MCF 10A (cell line): Measurements from ENCODE around the gene CERT1. TPM values are rescaled to one million over a fixed set of nuclear protein-coding genes. Genes with fewer than 3 reads are reported as not detected.

ENCODE experiments used
- BruUV-seq: library from RNA; stranded (reverse); fragments of 400-500 nt; replicated peaks from 2 replicates; lab custom pipeline; 2021; lab: Mats Ljungman, UMichigan
- CTCF ChIA-PET: fragments of 300-600 bp; sonication (Branson Sonifier 250); formaldehyde crosslinking; extraction: SDS; loops from one replicate; lab custom pipeline; 2021; ENCODE audit warnings: antibody characterized with exemption, inconsistent platforms; lab: Yijun Ruan, JAX
- POLR2A ChIA-PET: fragments of 300-600, 350-650 bp; sonication (Branson Sonifier 250); formaldehyde crosslinking; extraction: SDS; loops from one replicate; lab custom pipeline; 2020; ENCODE audit warnings: antibody characterized with exemption, inconsistent platforms; lab: Yijun Ruan, JAX
- DNase-seq: peaks from one replicate; pipeline ENCODE4 v3.0.0-alpha.2; 2018; ENCODE audit not compliant: unreplicated experiment
- H3K27ac Mint-ChIP-seq: one replicate; pipeline ENCODE4 v1.8.0; 2022; ENCODE audit warnings: mild to moderate bottlenecking, low read depth, mixed read lengths; ENCODE audit not compliant: unreplicated experiment
- H3K27me3 Mint-ChIP-seq: one replicate; pipeline ENCODE4 v1.8.0; 2022; ENCODE audit warnings: mixed read lengths; ENCODE audit not compliant: insufficient read depth, unreplicated experiment
- H3K36me3 Mint-ChIP-seq: one replicate; pipeline ENCODE4 v1.8.0; 2022; ENCODE audit warnings: mild to moderate bottlenecking, moderate library complexity, mixed read lengths; ENCODE audit not compliant: insufficient read depth, unreplicated experiment
- H3K4me1 Mint-ChIP-seq: one replicate; pipeline ENCODE4 v1.8.0; 2022; ENCODE audit warnings: mixed read lengths; ENCODE audit not compliant: insufficient read depth, unreplicated experiment
- H3K4me3 Mint-ChIP-seq: one replicate; pipeline ENCODE4 v1.8.0; 2022; ENCODE audit warnings: mild to moderate bottlenecking, moderate library complexity, mixed read lengths; ENCODE audit not compliant: unreplicated experiment
- H3K9me3 Mint-ChIP-seq: one replicate; pipeline ENCODE4 v1.8.0; 2022; ENCODE audit warnings: mixed read lengths; ENCODE audit not compliant: unreplicated experiment
- intact Hi-C: fragments of 100-400 bp; cut with micrococcal nuclease; formaldehyde crosslinking; loops from 2 replicates; pipeline ENCODE4 v1.14.1; 2022
- total RNA-seq: library from RNA; stranded (reverse); gene quantifications from 2 replicates; pipeline ENCODE4 v1.2.3, GENCODE V29; 2022
- TF ChIP-seq, protein P1 (sequence below): fragments of 200-600 bp; IDR thresholded peaks from one replicate; pipeline ENCODE4 v1.8.0; 2022; ENCODE audit warnings: antibody characterized with exemption, mild to moderate bottlenecking; ENCODE audit not compliant: unreplicated experiment

The CERT1 gene
- total RNA-seq, 1 experiment from 2014 or later: 19.6 TPM

GRCh38 chr5:75547812-75548211 lies 36.4 kb upstream of the CERT1 start:
- H3K27me3 Mint-ChIP-seq: no peaks in the 10 kb centered on the region
- BruUV-seq: no TSS peak
- no peak for DNase-seq
- H3K36me3 Mint-ChIP-seq: peaks cover 23% of the 10 kb centered on the region
- H3K9me3 Mint-ChIP-seq: no peaks in the 10 kb centered on the region
- POLR2A ChIA-PET: interaction anchor here (0.7 kb wide), 1 partner anchor 8 kb away, joined by 3 read pairs; no protein-coding TSS in a partner anchor
- CTCF ChIA-PET: interaction anchor here (1.0 kb wide), 1 partner anchor 16 kb away, joined by 4 read pairs; no protein-coding TSS in a partner anchor
- H3K27ac Mint-ChIP-seq: no peak overlapping the region
- H3K4me1 Mint-ChIP-seq: no peaks in the 10 kb centered on the region
- no peak overlapping the region for H3K4me3 Mint-ChIP-seq
- TF ChIP-seq, protein P1, sequence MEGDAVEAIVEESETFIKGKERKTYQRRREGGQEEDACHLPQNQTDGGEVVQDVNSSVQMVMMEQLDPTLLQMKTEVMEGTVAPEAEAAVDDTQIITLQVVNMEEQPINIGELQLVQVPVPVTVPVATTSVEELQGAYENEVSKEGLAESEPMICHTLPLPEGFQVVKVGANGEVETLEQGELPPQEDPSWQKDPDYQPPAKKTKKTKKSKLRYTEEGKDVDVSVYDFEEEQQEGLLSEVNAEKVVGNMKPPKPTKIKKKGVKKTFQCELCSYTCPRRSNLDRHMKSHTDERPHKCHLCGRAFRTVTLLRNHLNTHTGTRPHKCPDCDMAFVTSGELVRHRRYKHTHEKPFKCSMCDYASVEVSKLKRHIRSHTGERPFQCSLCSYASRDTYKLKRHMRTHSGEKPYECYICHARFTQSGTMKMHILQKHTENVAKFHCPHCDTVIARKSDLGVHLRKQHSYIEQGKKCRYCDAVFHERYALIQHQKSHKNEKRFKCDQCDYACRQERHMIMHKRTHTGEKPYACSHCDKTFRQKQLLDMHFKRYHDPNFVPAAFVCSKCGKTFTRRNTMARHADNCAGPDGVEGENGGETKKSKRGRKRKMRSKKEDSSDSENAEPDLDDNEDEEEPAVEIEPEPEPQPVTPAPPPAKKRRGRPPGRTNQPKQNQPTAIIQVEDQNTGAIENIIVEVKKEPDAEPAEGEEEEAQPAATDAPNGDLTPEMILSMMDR: no peak
- intact Hi-C loops: no loop called here

GRCh38 chr5:75546830-75547229 lies 35.4 kb upstream of the CERT1 start:
- ChIA-PET POLR2A (interaction anchor here (0.7 kb wide), 2 partner anchors 8 to 1872 kb away, joined by 3 read pairs; no protein-coding TSS in a partner anchor), CTCF (no interaction called here)
- Mint-ChIP-seq H3K4me3 (no peak overlapping the region), H3K36me3 (peaks cover 19% of the 10 kb centered on the region), H3K4me1 (no peaks in the 10 kb centered on the region), H3K27ac (no peak overlapping the region), H3K27me3 (no peaks in the 10 kb centered on the region), H3K9me3 (no peaks in the 10 kb centered on the region)
- DNase-seq: no peak
- intact Hi-C loops: no loop called here
- BruUV-seq: no TSS peak
- TF ChIP-seq, protein P1: no peak

- H3K27ac Mint-ChIP-seq: no peak overlapping the region
- intact Hi-C loops: no loop called here
- no TSS peak for BruUV-seq
- ChIA-PET POLR2A (interaction anchor here (1.2 kb wide), 1 partner anchor 25 kb away, joined by 3 read pairs; no protein-coding TSS in a partner anchor), CTCF (no interaction called here)
- H3K9me3 Mint-ChIP-seq: no peaks in the 10 kb centered on the region
- H3K4me3 Mint-ChIP-seq: no peak overlapping the region
- no peaks in the 10 kb centered on the region for H3K4me1 Mint-ChIP-seq
- no peaks in the 10 kb centered on the region for H3K27me3 Mint-ChIP-seq
- TF ChIP-seq, protein P1: no peak
- DNase-seq: no peak
- peaks cover 14% of the 10 kb centered on the region for H3K36me3 Mint-ChIP-seq
Observed at GRCh38 chr5:75545131-75545530, 33.7 kb upstream of the CERT1 start.

- TF ChIP-seq, protein P1: no peak
- Mint-ChIP-seq H3K9me3 (peaks cover 15% of the 10 kb centered on the region), H3K27ac (no peak overlapping the region), H3K4me1 (peaks cover 19% of the 10 kb centered on the region), H3K4me3 (no peak overlapping the region), H3K27me3 (no peaks in the 10 kb centered on the region), H3K36me3 (peaks cover 17% of the 10 kb centered on the region)
- ChIA-PET CTCF (interaction anchor here (0.8 kb wide), 1 partner anchor 1045 kb away, joined by 3 read pairs; no protein-coding TSS in a partner anchor), POLR2A (no interaction called here)
- DNase-seq: no peak
- BruUV-seq: no TSS peak
- intact Hi-C loops: no loop called here
Observed at GRCh38 chr5:75538211-75538610, 26.8 kb upstream of the CERT1 start.
